HepG2 (cell line): ENCODE results near the gene VPS52. TPM values are rescaled to one million over a fixed set of nuclear protein-coding genes. Genes with fewer than 3 reads are reported as not detected.

Experiments used
- CREM ChIP-seq, 2 experiments: sonication (generic) in 1 of 2; formaldehyde crosslinking in 1 of 2; IDR thresholded peaks; 2 replicates each; pipeline versions ENCODE4 v1.4.0 to v1.6.1; 2016 to 2020; ENCODE audit warnings: antibody characterized with exemption in 1 of 2, mild to moderate bottlenecking in 1 of 2, missing genetic modification reagents in 1 of 2
- ELF3 ChIP-seq: IDR thresholded peaks from 2 replicates; pipeline ENCODE4 v1.6.1; 2016; ENCODE audit warnings: missing genetic modification reagents, missing compliant biosample characterization
- GATAD1 ChIP-seq: IDR thresholded peaks from 2 replicates; pipeline ENCODE4 v1.6.1; 2016; ENCODE audit warnings: missing genetic modification reagents, missing compliant biosample characterization
- GTF2F1 ChIP-seq: fragments of 150-350 bp; IDR thresholded peaks from 2 replicates; pipeline ENCODE4 v1.6.1; 2014; ENCODE audit warnings: low read length
- HNRNPK ChIP-seq: fragments of 200-400 bp; formaldehyde crosslinking; IDR thresholded peaks from 2 replicates; pipeline ENCODE4 v1.6.1; 2018; ENCODE audit warnings: low read length, low read depth, moderate library complexity, mild to moderate bottlenecking; ENCODE audit not compliant: poor library complexity, severe bottlenecking
- HOXA3 ChIP-seq: sonication (generic); formaldehyde crosslinking; IDR thresholded peaks from 2 replicates; pipeline ENCODE4 v1.5.0; 2020; ENCODE audit warnings: missing genetic modification reagents
- HOXA5 ChIP-seq: sonication (generic); formaldehyde crosslinking; IDR thresholded peaks from 2 replicates; pipeline ENCODE4 v1.4.0; 2020; ENCODE audit warnings: missing genetic modification reagents
- IKZF1 ChIP-seq: fragments of 450-650 bp; IDR thresholded peaks from 2 replicates; pipeline ENCODE4 v1.7.1; 2016
- ISL2 ChIP-seq: sonication (generic); formaldehyde crosslinking; IDR thresholded peaks from 2 replicates; pipeline ENCODE4 v1.5.0; 2020; ENCODE audit warnings: missing genetic modification reagents
- PITX1 ChIP-seq: sonication (generic); formaldehyde crosslinking; IDR thresholded peaks from 2 replicates; pipeline ENCODE4 v1.5.1; 2020; ENCODE audit warnings: mild to moderate bottlenecking, missing genetic modification reagents
- SALL1 ChIP-seq: sonication (generic); formaldehyde crosslinking; IDR thresholded peaks from 2 replicates; pipeline ENCODE4 v1.8.0; 2022; ENCODE audit warnings: mild to moderate bottlenecking, missing genetic modification reagents
- TRAFD1 ChIP-seq: sonication (generic); formaldehyde crosslinking; IDR thresholded peaks from 2 replicates; pipeline ENCODE4 v1.5.1; 2020; ENCODE audit warnings: missing genetic modification reagents, mild to moderate bottlenecking, borderline replicate concordance
- ZNF18 ChIP-seq: sonication (generic); formaldehyde crosslinking; IDR thresholded peaks from 2 replicates; pipeline ENCODE4 v1.8.0; 2022; ENCODE audit warnings: mild to moderate bottlenecking, missing genetic modification reagents; ENCODE audit not compliant: insufficient replicate concordance
- ZNF326 ChIP-seq: sonication (generic); formaldehyde crosslinking; IDR thresholded peaks from 2 replicates; pipeline ENCODE4 v1.4.0; 2020; ENCODE audit warnings: missing genetic modification reagents, borderline replicate concordance
- ZNF430 ChIP-seq: sonication (generic); formaldehyde crosslinking; IDR thresholded peaks from 2 replicates; pipeline ENCODE4 v1.9.0; 2021; ENCODE audit warnings: mild to moderate bottlenecking, missing genetic modification reagents
- ZNF484 ChIP-seq: sonication (generic); formaldehyde crosslinking; IDR thresholded peaks from 2 replicates; pipeline ENCODE4 v1.5.1; 2020; ENCODE audit warnings: mild to moderate bottlenecking, low read depth, missing genetic modification reagents, borderline replicate concordance
- ZNF703 ChIP-seq: sonication (generic); formaldehyde crosslinking; IDR thresholded peaks from 2 replicates; pipeline ENCODE4 v1.5.1; 2020; ENCODE audit warnings: missing genetic modification reagents, mild to moderate bottlenecking, moderate library complexity, borderline replicate concordance
- ZNF720 ChIP-seq: sonication (generic); formaldehyde crosslinking; IDR thresholded peaks from 2 replicates; pipeline ENCODE4 v1.4.0; 2020; ENCODE audit warnings: missing genetic modification reagents
- ZSCAN12 ChIP-seq: sonication (generic); formaldehyde crosslinking; IDR thresholded peaks from 2 replicates; pipeline ENCODE4 v1.9.0; 2021; ENCODE audit warnings: mild to moderate bottlenecking, missing genetic modification reagents
- ZXDC ChIP-seq: sonication (generic); formaldehyde crosslinking; IDR thresholded peaks from 2 replicates; pipeline ENCODE4 v1.5.0; 2020; ENCODE audit warnings: mild to moderate bottlenecking, missing genetic modification reagents
- polyA plus RNA-seq, 8 experiments: library from polyadenylated mRNA; depleted of rRNA in 3 of 8; stranded (reverse) in 7 of 8; unstranded in 1 of 8; fragments of >200 nt; fragmentation: Illumina TruSeq in 4 of 8; extraction: Trizol in 4 of 8; gene quantifications; 2 replicates each; pipeline versions ENCODE4 v1.2.1 to v1.2.3, GENCODE V29; 2011 to 2016; ENCODE audit warnings: low read depth in 4 of 8, missing spikeins in 1 of 8, mixed read lengths in 1 of 8; ENCODE audit not compliant: insufficient read depth in 1 of 8
- total RNA-seq, 5 experiments: library from RNA; depleted of rRNA; stranded (reverse); fragments of >200 nt; fragmentation: Illumina TruSeq; extraction: Trizol; gene quantifications; 2 replicates each; pipeline ENCODE4 v1.2.3, GENCODE V29; 2016; ENCODE audit warnings: low read depth in 1 of 5
- TF ChIP-seq, protein P1 (sequence below): sonication (generic); formaldehyde crosslinking; IDR thresholded peaks from 2 replicates; pipeline ENCODE4 v1.8.0; 2022; ENCODE audit warnings: mild to moderate bottlenecking, missing genetic modification reagents

The VPS52 gene
- total and polyA plus RNA-seq, 2 of the 13 experiments (the other 11 are each of a cell fraction or from before 2014, with no cell fraction given): 48.9 to 85.5 TPM

- TF ChIP-seq ZXDC (no peak), HOXA5 (no peak), GTF2F1 (no peak), HOXA3 (CRISPR knock-in tag) (peak; percentile 70), TRAFD1 (CRISPR knock-in tag) (no peak), ZNF326 (CRISPR knock-in tag) (no peak), ZNF703 (no peak; the same call in 1 of the 2 replicates), GATAD1 (CRISPR knock-in tag) (peak; percentile 72), SALL1 (CRISPR knock-in tag) (no peak; the same call in none of the 2 replicates), ZNF484 (CRISPR knock-in tag) (no peak), ZNF18 (CRISPR knock-in tag) (peak; percentile 56), ZNF430 (peak; percentile 82), ELF3 (CRISPR knock-in tag) (no peak; the same call in 1 of the 2 replicates), ZSCAN12 (CRISPR knock-in tag) (no peak), ZNF720 (peak; percentile 79; the same call in 1 of the 2 replicates), CREM (IDR thresholded peaks at IDR 0.05) (peak; percentile 59), CREM (CRISPR knock-in tag; IDR thresholded peaks at IDR 0.05) (no peak), IKZF1 (no peak), PITX1 (CRISPR knock-in tag) (peak; percentile 50; the same call in 1 of the 2 replicates), ISL2 (0 out of 2 replicates have a peak, but pooled peaks have one; percentile 21), HNRNPK (no peak)
- TF ChIP-seq, protein P1, sequence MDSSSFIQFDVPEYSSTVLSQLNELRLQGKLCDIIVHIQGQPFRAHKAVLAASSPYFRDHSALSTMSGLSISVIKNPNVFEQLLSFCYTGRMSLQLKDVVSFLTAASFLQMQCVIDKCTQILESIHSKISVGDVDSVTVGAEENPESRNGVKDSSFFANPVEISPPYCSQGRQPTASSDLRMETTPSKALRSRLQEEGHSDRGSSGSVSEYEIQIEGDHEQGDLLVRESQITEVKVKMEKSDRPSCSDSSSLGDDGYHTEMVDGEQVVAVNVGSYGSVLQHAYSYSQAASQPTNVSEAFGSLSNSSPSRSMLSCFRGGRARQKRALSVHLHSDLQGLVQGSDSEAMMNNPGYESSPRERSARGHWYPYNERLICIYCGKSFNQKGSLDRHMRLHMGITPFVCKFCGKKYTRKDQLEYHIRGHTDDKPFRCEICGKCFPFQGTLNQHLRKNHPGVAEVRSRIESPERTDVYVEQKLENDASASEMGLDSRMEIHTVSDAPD (CRISPR knock-in tag): no peak
Observed at GRCh38 chr6:33248932-33249731, 22.5 kb downstream of the VPS52 start (continued).
